Lower lobe of right lung (tissue), 2 donors: ENCODE measurements around the gene ZMYND15. TPM values are rescaled to one million over a fixed set of nuclear protein-coding genes. Genes with fewer than 3 reads are reported as not detected.
A peak's percentile ranks its signal among the peaks of the same experiment; 100 is the strongest.

Experiments
- ATAC-seq, 2 donors: fragments of 200-7000 bp; cut with Tn5 transposase; one replicate each; pipeline ENCODE4 v1.9.1; 2020 to 2022; ENCODE audit warnings: mild to moderate bottlenecking in 2 of 2, moderate library complexity in 2 of 2
- DNase-seq: peaks from one replicate; pipeline ENCODE4 v3.0.0-alpha.2; 2020
- H3K27ac ChIP-seq: fragments of 200-600 bp; one replicate; pipeline ENCODE4 v1.8.0; 2022
- H3K27me3 ChIP-seq: fragments of 200-600 bp; one replicate; pipeline ENCODE4 v1.8.0; 2022; ENCODE audit warnings: low read depth
- H3K36me3 ChIP-seq: fragments of 200-600 bp; one replicate; pipeline ENCODE4 v1.8.0; 2022; ENCODE audit warnings: mild to moderate bottlenecking
- H3K4me1 ChIP-seq: fragments of 200-600 bp; one replicate; pipeline ENCODE4 v1.8.0; 2022
- H3K4me3 ChIP-seq: fragments of 200-600 bp; one replicate; pipeline ENCODE4 v1.8.0; 2022; ENCODE audit warnings: mild to moderate bottlenecking
- H3K9me3 ChIP-seq: fragments of 200-600 bp; one replicate; pipeline ENCODE4 v1.8.0; 2022
- CTCF ChIP-seq: fragments of 200-600 bp; IDR thresholded peaks from one replicate; pipeline ENCODE4 v1.8.0; 2022; ENCODE audit warnings: antibody characterized with exemption, mild to moderate bottlenecking
- intact Hi-C: fragments of 100-400 bp; cut with DNase I; formaldehyde crosslinking; loops from one replicate; pipeline ENCODE4 v1.11.0; 2022
- total RNA-seq: library from RNA; stranded (reverse); fragmentation: NEBNext Ultra II Directional; extraction: Animal tissue kit (Norgen Biotek cat#: 25700); gene quantifications from one replicate; pipeline ENCODE4 v1.2.1, GENCODE V29; 2021
- donor health status: DM: no; HTN: yes; CAD: no; lungs with severe emphysema.

The ZMYND15 gene
- total RNA-seq, 1 donor from 2014 or later: 13.3 TPM

GRCh38 chr17:4742629-4743028 is 3.0 kb downstream of the ZMYND15 start:
- Histone ChIP-seq H3K27me3 (peaks cover 7% of the 10 kb centered on the region), H3K27ac (no peak overlapping the region), H3K4me3 (no peak overlapping the region), H3K4me1 (peaks cover 13% of the 10 kb centered on the region), H3K9me3 (no peaks in the 10 kb centered on the region), H3K36me3 (no peaks in the 10 kb centered on the region)
- intact Hi-C loops: no loop called here
- ATAC-seq (no peak), DNase-seq (peak; percentile 19)
- no peak for TF ChIP-seq CTCF

- peaks cover 11% of the 10 kb centered on the region for H3K4me1 ChIP-seq
- ATAC-seq (no peak), DNase-seq (peak; percentile 21)
- H3K9me3 ChIP-seq: no peaks in the 10 kb centered on the region
- no peak overlapping the region for H3K4me3 ChIP-seq
- H3K36me3 ChIP-seq: no peaks in the 10 kb centered on the region
- no peak overlapping the region for H3K27ac ChIP-seq
- intact Hi-C loops: no loop called here
- peaks cover 7% of the 10 kb centered on the region for H3K27me3 ChIP-seq
- no peak for TF ChIP-seq CTCF
Observed at GRCh38 chr17:4743216-4743615, 3.6 kb downstream of the ZMYND15 start.

- DNase-seq (no peak), ATAC-seq (no peak)
- Histone ChIP-seq H3K36me3 (no peaks in the 10 kb centered on the region), H3K27me3 (peaks cover 7% of the 10 kb centered on the region), H3K9me3 (no peaks in the 10 kb centered on the region), H3K27ac (no peak overlapping the region), H3K4me1 (peaks cover 9% of the 10 kb centered on the region), H3K4me3 (no peak overlapping the region)
- no peak for TF ChIP-seq CTCF
- intact Hi-C loops: no loop called here
Observed at GRCh38 chr17:4743898-4744297, 4.3 kb downstream of the ZMYND15 start.

GRCh38 chr17:4744999-4745969 is 5.7 kb downstream of the ZMYND15 start:
- no peaks in the 10 kb centered on the region for H3K36me3 ChIP-seq
- H3K27ac ChIP-seq: no peak overlapping the region
- intact Hi-C loops: no loop called here
- peaks cover 7% of the 10 kb centered on the region for H3K27me3 ChIP-seq
- no peak overlapping the region for H3K4me3 ChIP-seq
- H3K4me1 ChIP-seq: peaks cover 6% of the 10 kb centered on the region
- peak; percentile 48 for DNase-seq
- TF ChIP-seq CTCF: no peak
- ATAC-seq: peak in 1 of 2 donors; percentile 4
- no peaks in the 10 kb centered on the region for H3K9me3 ChIP-seq

- Histone ChIP-seq H3K36me3 (no peaks in the 10 kb centered on the region), H3K9me3 (no peaks in the 10 kb centered on the region), H3K4me1 (peaks cover 6% of the 10 kb centered on the region), H3K27ac (no peak overlapping the region), H3K4me3 (peak overlapping the region; percentile 16), H3K27me3 (peaks cover 7% of the 10 kb centered on the region)
- DNase-seq (peak; percentile 45), ATAC-seq (peak; percentile 71)
- intact Hi-C loops: no loop called here
- TF ChIP-seq CTCF: no peak
Observed at GRCh38 chr17:4747847-4748246, 8.2 kb downstream of the ZMYND15 start.
